ENCODE data around the gene CLPTM1.

CLPTM1 gene

DNA sequence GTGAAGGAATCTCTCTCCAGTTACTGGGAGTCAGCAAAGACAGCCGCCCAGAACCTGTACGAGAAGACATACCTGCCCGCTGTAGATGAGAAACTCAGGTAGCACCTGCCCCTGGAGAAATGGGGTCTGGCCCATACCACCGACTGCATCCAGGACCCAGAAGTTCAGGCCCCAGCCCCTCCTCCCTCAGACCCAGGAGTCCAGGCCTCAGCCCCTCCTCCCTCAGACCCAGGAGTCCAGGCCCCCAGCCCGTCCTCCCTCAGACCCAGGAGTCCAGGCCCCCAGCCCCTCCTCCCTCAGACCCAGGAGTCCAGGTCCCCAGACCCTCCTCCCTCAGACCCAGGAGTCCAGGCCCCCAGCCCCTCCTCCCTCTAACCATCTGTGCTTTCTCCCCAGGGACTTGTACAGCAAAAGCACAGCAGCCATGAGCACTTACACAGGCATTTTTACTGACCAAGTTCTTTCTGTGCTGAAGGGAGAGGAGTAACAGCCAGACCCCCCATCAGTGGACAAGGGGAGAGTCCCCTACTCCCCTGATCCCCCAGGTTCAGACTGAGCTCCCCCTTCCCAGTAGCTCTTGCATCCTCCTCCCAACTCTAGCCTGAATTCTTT is 6.3 kb upstream of the CLPTM1 start:
- TF ChIP-seq, protein P1, sequence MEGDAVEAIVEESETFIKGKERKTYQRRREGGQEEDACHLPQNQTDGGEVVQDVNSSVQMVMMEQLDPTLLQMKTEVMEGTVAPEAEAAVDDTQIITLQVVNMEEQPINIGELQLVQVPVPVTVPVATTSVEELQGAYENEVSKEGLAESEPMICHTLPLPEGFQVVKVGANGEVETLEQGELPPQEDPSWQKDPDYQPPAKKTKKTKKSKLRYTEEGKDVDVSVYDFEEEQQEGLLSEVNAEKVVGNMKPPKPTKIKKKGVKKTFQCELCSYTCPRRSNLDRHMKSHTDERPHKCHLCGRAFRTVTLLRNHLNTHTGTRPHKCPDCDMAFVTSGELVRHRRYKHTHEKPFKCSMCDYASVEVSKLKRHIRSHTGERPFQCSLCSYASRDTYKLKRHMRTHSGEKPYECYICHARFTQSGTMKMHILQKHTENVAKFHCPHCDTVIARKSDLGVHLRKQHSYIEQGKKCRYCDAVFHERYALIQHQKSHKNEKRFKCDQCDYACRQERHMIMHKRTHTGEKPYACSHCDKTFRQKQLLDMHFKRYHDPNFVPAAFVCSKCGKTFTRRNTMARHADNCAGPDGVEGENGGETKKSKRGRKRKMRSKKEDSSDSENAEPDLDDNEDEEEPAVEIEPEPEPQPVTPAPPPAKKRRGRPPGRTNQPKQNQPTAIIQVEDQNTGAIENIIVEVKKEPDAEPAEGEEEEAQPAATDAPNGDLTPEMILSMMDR (IDR thresholded peaks at IDR 0.05; ENCODE audit: borderline replicate concordance, extremely low read depth, low read length, poor library complexity, severe bottlenecking) = no peak
- no peak for TF ChIP-seq EZH2 (IDR thresholded peaks at IDR 0.05; ENCODE audit: borderline replicate concordance, low read depth, low read length, severe bottlenecking)
- Histone ChIP-seq H3K27me3 (ENCODE audit: insufficient read depth, low read length, poor library complexity) (no peaks in the 10 kb centered on the region), H3K4me3 (ENCODE audit: low read depth in 1 of 2, low read length in 2 of 2) (no peak overlapping the region), H3K27ac (ENCODE audit: low read length) (no peak overlapping the region), H3K4me1 (ENCODE audit: insufficient read depth, low read length) (peaks cover 6% of the 10 kb centered on the region), H4K20me1 (ENCODE audit: insufficient read depth, low read length) (no peaks in the 10 kb centered on the region), H3K79me2 (ENCODE audit: insufficient read depth, low read length) (no peaks in the 10 kb centered on the region), H2AFZ (ENCODE audit: low read depth, low read length) (no peak overlapping the region), H3K9me3 (ENCODE audit: insufficient read depth, low read length, severe bottlenecking) (no peaks in the 10 kb centered on the region), H3K9ac (ENCODE audit: low read depth, low read length) (no peak overlapping the region), H3K4me2 (ENCODE audit: insufficient read depth, low read length) (no peak overlapping the region), H3K36me3 (ENCODE audit: insufficient read depth, low read length) (no peaks in the 10 kb centered on the region)
- no peak for DNase-seq
- ATAC-seq (ENCODE audit: insufficient read depth, low read depth) = no peak

- Histone ChIP-seq H3K4me1 (ENCODE audit: insufficient read depth, low read length) (peaks cover 13% of the 10 kb centered on the region), H3K4me2 (ENCODE audit: insufficient read depth, low read length) (no peak overlapping the region), H3K27ac (ENCODE audit: low read length) (no peak overlapping the region), H2AFZ (ENCODE audit: low read depth, low read length) (no peak overlapping the region), H3K9me3 (ENCODE audit: insufficient read depth, low read length, severe bottlenecking) (no peaks in the 10 kb centered on the region), H3K36me3 (ENCODE audit: insufficient read depth, low read length) (no peaks in the 10 kb centered on the region), H3K27me3 (ENCODE audit: insufficient read depth, low read length, poor library complexity) (no peaks in the 10 kb centered on the region), H3K9ac (ENCODE audit: low read depth, low read length) (no peak overlapping the region), H3K79me2 (ENCODE audit: insufficient read depth, low read length) (peaks cover 4% of the 10 kb centered on the region), H4K20me1 (ENCODE audit: insufficient read depth, low read length) (no peaks in the 10 kb centered on the region), H3K4me3 (ENCODE audit: low read depth in 1 of 2, low read length in 2 of 2) (no peak overlapping the region)
- TF ChIP-seq, protein P1 (IDR thresholded peaks at IDR 0.05; ENCODE audit: borderline replicate concordance, extremely low read depth, low read length, poor library complexity, severe bottlenecking) = no peak
- TF ChIP-seq EZH2 (IDR thresholded peaks at IDR 0.05; ENCODE audit: borderline replicate concordance, low read depth, low read length, severe bottlenecking) = no peak
- ATAC-seq (ENCODE audit: insufficient read depth, low read depth) (no peak), DNase-seq (no peak)
Observed at GRCh38 chr19:44949550-44949949, 5.6 kb upstream of the CLPTM1 start.

GRCh38 chr19:44951179-44952159 is 3.7 kb upstream of the CLPTM1 start:
- DNase-seq = peak; percentile 70
- Histone ChIP-seq H3K9ac (ENCODE audit: low read depth, low read length) (no peak overlapping the region), H3K79me2 (ENCODE audit: insufficient read depth, low read length) (peaks cover 17% of the 10 kb centered on the region), H3K27ac (ENCODE audit: low read length) (no peak overlapping the region), H3K4me1 (ENCODE audit: insufficient read depth, low read length) (peaks cover 20% of the 10 kb centered on the region), H3K36me3 (ENCODE audit: insufficient read depth, low read length) (peaks cover 3% of the 10 kb centered on the region; the same call in 1 of the 2 replicates), H3K4me2 (ENCODE audit: insufficient read depth, low read length) (no peak overlapping the region), H3K9me3 (ENCODE audit: insufficient read depth, low read length, severe bottlenecking) (no peaks in the 10 kb centered on the region), H4K20me1 (ENCODE audit: insufficient read depth, low read length) (peaks cover 10% of the 10 kb centered on the region), H2AFZ (ENCODE audit: low read depth, low read length) (no peak overlapping the region; the same call in 1 of the 2 replicates), H3K4me3 (ENCODE audit: low read depth in 1 of 2, low read length in 2 of 2) (no peak overlapping the region), H3K27me3 (ENCODE audit: insufficient read depth, low read length, poor library complexity) (no peaks in the 10 kb centered on the region)
- ATAC-seq (ENCODE audit: insufficient read depth, low read depth) = peak; percentile 43; the same call in 2 of the 3 replicates
- TF ChIP-seq, protein P1 (IDR thresholded peaks at IDR 0.05; ENCODE audit: borderline replicate concordance, extremely low read depth, low read length, poor library complexity, severe bottlenecking) = peak; percentile 87
- TF ChIP-seq EZH2 (IDR thresholded peaks at IDR 0.05; ENCODE audit: borderline replicate concordance, low read depth, low read length, severe bottlenecking) = no peak

All from DND-41 (cell line).